Activated CD4-positive, CD25-positive, alpha-beta regulatory T cell treated with anti-CD3 and anti-CD28 coated beads, Interleukin-2, amount 50 U/mL, for 24 hours (primary cell): ENCODE measurements around the gene PRTN3.
"Not testable (repeated sequence)": the region's sequence is repeated elsewhere in the genome, so short reads cannot be mapped to it uniquely, and the experiment has no call there.

ENCODE experiments used
- ATAC-seq, 2 donors: fragments of 150-1000 bp; cut with Tn5 transposase; one replicate each; pipeline ENCODE4 v1.10.0; 2021; ENCODE audit warnings: mild to moderate bottlenecking in 1 of 2, moderate library complexity in 1 of 2

PRTN3 gene

GRCh38 chr19:816500-816857 lies 24.3 kb upstream of the PRTN3 start:
- no peak for ATAC-seq

GRCh38 chr19:820212-820611 lies 20.6 kb upstream of the PRTN3 start:
- ATAC-seq: not testable (repeated sequence)

- no peak for ATAC-seq
These were observed 19.5 kb upstream of the PRTN3 start for GRCh38 chr19:821231-821824.

- ATAC-seq: no peak
These were observed 18.8 kb upstream of the PRTN3 start, which contains the start of gene PLPPR3 for GRCh38 chr19:821825-822503. PLPPR3 (minus strand) TSS chr19:821955; CDS start chr19:821559, 396 bp downstream.

- no peak for ATAC-seq
These were observed 17.2 kb upstream of the PRTN3 start for GRCh38 chr19:823565-824121.

- ATAC-seq: no peak
These were observed 15.9 kb upstream of the PRTN3 start for GRCh38 chr19:824885-825284.

GRCh38 chr19:825897-826644 lies 14.7 kb upstream of the PRTN3 start:
- ATAC-seq: no peak

GRCh38 chr19:827314-827709 lies 13.5 kb upstream of the PRTN3 start:
- ATAC-seq: no peak

- ATAC-seq: no peak
These were observed 13.0 kb upstream of the PRTN3 start, which contains the start of gene AZU1 for GRCh38 chr19:827710-828321. AZU1 (plus strand) TSS chr19:827837; CDS start chr19:827847, 10 bp downstream.

GRCh38 chr19:829129-829758 lies 11.6 kb upstream of the PRTN3 start:
- no peak for ATAC-seq

- ATAC-seq: no peak
These were observed 9.1 kb upstream of the PRTN3 start for GRCh38 chr19:831407-832369.

GRCh38 chr19:834216-834615 lies 6.6 kb upstream of the PRTN3 start:
- ATAC-seq: no peak

GRCh38 chr19:835210-835810 lies 5.5 kb upstream of the PRTN3 start:
- ATAC-seq: no peak

GRCh38 chr19:842802-843179 lies 2.0 kb downstream of the PRTN3 start:
- not testable (repeated sequence) for ATAC-seq

GRCh38 chr19:843180-843835 lies 2.5 kb downstream of the PRTN3 start:
- no peak for ATAC-seq

GRCh38 chr19:843836-844545 lies 3.2 kb downstream of the PRTN3 start:
- ATAC-seq: no peak

- ATAC-seq: no peak
These were observed 3.8 kb downstream of the PRTN3 start for GRCh38 chr19:844546-844971.

- ATAC-seq: no peak
These were observed 5.1 kb downstream of the PRTN3 start for GRCh38 chr19:845707-846521.
